Hematopoietic multipotent progenitor cell treated with erythropoietin and hydrocortisone succinate and interleukin-3 and kit ligand, for 17 days (in vitro differentiated cells): ENCODE data around the gene VBP1.
"Not testable (repeated sequence)": the region's sequence is repeated elsewhere in the genome, so short reads cannot be mapped to it uniquely, and the experiment has no call there.

Experiments used
- DNase-seq: peaks from one replicate; pipeline ENCODE4 v3.0.0-alpha.2; 2015; ENCODE audit warnings: low spot score

VBP1 gene

DNA sequence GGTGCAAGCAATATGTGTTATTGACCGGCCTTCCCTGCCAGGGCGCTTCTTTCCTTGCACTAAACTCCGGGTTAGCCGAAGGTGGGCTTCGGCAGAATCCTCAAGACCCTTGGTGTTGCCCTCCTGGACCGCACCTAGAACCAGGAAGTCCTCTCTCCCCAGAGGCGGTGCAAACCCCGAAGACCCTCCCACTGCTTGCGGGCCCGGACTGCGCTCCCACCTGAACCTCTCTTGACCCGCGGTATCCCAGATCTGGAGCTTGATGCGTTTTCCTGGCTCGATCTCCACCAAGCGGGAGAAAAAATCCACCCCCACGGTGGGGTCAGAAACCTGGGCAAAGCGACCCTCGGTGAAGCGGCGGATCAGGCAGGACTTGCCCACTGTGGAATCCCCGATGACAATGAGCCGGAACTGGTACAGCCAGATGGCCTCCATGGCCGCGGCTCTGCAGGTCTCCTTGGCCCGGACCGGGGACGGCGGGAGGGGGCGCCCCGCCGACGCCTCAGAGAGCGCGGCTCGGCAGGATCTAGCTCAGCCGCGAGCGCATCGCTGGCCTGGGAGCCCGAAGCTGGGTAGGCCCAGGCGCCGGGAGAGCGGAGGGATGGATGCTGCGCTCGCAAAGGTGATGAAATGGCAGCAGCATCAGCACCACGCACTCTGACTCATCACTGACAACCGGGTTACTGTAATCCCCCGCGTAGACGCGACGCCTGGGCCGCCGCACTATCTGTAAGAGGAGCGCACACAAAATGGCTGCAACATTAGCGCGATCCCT, 47.8 kb downstream of the VBP1 start, which contains the start of gene RAB39B:
Gene RAB39B, minus strand, starts transcription at position 638 of the 775 bp plus-strand sequence. Its CDS starts 203 bp downstream, at position 435.
- peak; percentile 69 for DNase-seq

DNA sequence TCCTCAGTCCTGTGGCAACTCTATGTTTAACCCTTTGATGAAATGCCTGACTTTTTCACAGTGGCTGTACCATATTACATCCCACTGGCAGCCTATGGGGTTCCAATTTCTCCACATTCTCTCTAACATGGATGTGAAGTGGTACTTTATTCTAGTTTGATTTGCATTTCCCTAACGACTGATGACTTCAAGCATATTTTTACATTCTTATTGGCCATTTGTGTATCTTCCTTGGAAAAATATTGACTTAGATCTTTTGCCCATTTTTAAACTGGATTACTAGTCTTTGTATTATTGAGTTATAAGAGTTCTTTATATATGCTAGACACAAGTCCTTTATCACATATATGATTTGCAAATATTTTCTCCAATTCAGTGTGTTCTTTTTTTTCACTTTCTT, 50.2 kb downstream of the VBP1 start:
- DNase-seq: no peak

DNA sequence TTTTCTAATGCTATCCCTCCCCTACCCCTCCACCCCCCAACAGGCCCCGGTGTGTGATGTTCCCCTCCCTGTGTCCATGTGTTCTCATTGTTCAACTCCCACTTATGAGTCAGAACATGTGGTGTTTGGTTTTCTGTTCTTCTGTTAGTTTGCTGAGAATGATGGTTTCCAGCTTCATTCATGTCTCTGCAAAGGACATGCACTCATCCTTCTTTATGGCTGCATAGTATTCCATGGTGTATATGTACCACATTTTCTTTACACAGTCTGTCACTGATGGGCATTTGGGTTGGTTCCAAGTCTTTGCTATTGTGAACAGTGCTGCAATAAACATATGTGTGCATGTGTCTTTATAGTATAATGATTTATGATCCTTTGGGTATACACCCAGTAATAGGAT, 51.7 kb downstream of the VBP1 start:
- DNase-seq: not testable (repeated sequence)

DNA sequence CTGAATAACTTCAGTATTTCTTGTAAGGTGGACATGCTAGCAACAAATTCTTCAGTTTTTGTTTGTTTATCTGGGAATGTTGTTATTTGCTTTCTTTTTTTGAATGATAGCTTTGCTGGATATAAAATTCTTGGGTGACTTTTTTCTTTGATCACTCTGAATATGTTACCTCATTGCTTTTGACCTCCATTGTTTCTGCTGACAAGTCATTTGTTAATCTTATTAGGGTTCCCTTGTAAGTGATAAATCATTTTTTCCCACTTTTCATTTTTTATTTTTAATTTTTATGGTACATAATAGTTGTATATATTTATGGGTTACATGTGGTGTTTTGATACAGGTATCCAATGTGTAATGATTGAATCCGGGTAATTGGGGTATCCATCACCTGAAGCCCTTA, 54.7 kb downstream of the VBP1 start:
- DNase-seq: no peak

DNA sequence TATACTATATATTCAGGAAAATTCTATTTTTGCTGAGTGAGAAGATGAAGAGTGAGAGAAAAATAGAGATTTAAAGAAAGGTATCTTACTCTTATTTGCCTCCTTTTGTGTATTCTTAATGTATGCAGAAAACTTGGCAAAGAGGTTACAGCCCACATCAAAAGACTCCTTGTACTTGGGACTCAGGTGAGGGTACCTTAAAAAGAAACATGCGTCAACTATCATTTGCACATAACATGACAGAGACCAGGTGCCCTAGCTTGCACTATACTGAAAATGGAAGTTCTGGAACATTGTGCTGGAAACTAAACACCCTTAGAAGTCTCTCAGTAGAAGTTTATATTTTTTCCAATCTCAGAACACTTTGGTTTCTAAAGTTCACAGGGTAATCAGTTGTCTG, 63.6 kb downstream of the VBP1 start:
- DNase-seq: no peak
